IPS-18c (cell line): ENCODE data around the gene HJV.

Source experiments
- H3K4me3 ChIP-seq: 2 replicates; pipeline ENCODE4 v1.7.0; 2013; ENCODE audit warnings: low read depth, mild to moderate bottlenecking, low read length, moderate library complexity; ENCODE audit not compliant: insufficient read depth
- H3K9me3 ChIP-seq: one replicate; pipeline ENCODE4 v1.6.1; 2013; ENCODE audit warnings: mild to moderate bottlenecking, low read length, moderate library complexity; ENCODE audit not compliant: control insufficient read depth, insufficient read depth

Gene HJV

GRCh38 chr1:145997016-145997717 lies 24.4 kb downstream of the HJV start:
- no peaks in the 10 kb centered on the region for H3K9me3 ChIP-seq
- peak overlapping the region; percentile 56; the same call in 1 of the 2 replicates for H3K4me3 ChIP-seq

GRCh38 chr1:145996433-145997015 lies 25.0 kb downstream of the HJV start, which contains the start of gene TXNIP:
Gene TXNIP, minus strand, starts transcription at chr1:145996579. Its CDS starts 313 bp downstream, at chr1:145996266.
- H3K4me3 ChIP-seq: peak within 1 kb of the TSS; percentile 56

GRCh38 chr1:145995964-145996432 lies 25.5 kb downstream of the HJV start:
- no peaks in the 10 kb centered on the region for H3K9me3 ChIP-seq
- H3K4me3 ChIP-seq: peak overlapping the region; percentile 56

More at GRCh38 chr1:145996433-145997015, 25.0 kb downstream of the HJV start, which contains the start of gene TXNIP:
- no peaks in the 10 kb centered on the region for H3K9me3 ChIP-seq

GRCh38 chr1:145995148-145995881 lies 26.2 kb downstream of the HJV start:
- no peaks in the 10 kb centered on the region for H3K9me3 ChIP-seq
- peak overlapping the region; percentile 56 for H3K4me3 ChIP-seq

- H3K4me3 ChIP-seq: peak overlapping the region; percentile 56; the same call in 1 of the 2 replicates
Observed at GRCh38 chr1:145994391-145995120, 27.0 kb downstream of the HJV start.

GRCh38 chr1:145993618-145994390 lies 27.7 kb downstream of the HJV start:
- Histone ChIP-seq H3K9me3 (no peaks in the 10 kb centered on the region), H3K4me3 (peak overlapping the region; percentile 56; the same call in 1 of the 2 replicates)

More at GRCh38 chr1:145994391-145995120, 27.0 kb downstream of the HJV start:
- H3K9me3 ChIP-seq: no peaks in the 10 kb centered on the region

GRCh38 chr1:145992958-145993617 lies 28.4 kb downstream of the HJV start:
- Histone ChIP-seq H3K9me3 (no peaks in the 10 kb centered on the region), H3K4me3 (no peak overlapping the region)

GRCh38 chr1:145992502-145992936 lies 29.0 kb downstream of the HJV start:
- H3K4me3 ChIP-seq: no peak overlapping the region
- H3K9me3 ChIP-seq: no peaks in the 10 kb centered on the region

- Histone ChIP-seq H3K4me3 (no peak overlapping the region), H3K9me3 (no peaks in the 10 kb centered on the region)
Observed at GRCh38 chr1:145991735-145992412, 29.7 kb downstream of the HJV start.

GRCh38 chr1:145990249-145990855 lies 31.2 kb downstream of the HJV start:
- no peaks in the 10 kb centered on the region for H3K9me3 ChIP-seq

GRCh38 chr1:145988773-145989172 lies 32.8 kb downstream of the HJV start:
- Histone ChIP-seq H3K4me3 (no peak overlapping the region), H3K9me3 (no peaks in the 10 kb centered on the region)

More at GRCh38 chr1:145990249-145990855, 31.2 kb downstream of the HJV start:
- H3K4me3 ChIP-seq: no peak overlapping the region

- no peak overlapping the region for H3K4me3 ChIP-seq
- H3K9me3 ChIP-seq: no peaks in the 10 kb centered on the region
Observed at GRCh38 chr1:145987926-145988325, 33.6 kb downstream of the HJV start.

- Histone ChIP-seq H3K4me3 (no peak overlapping the region), H3K9me3 (no peaks in the 10 kb centered on the region)
Observed at GRCh38 chr1:145986551-145986950, 35.0 kb downstream of the HJV start.

GRCh38 chr1:145985502-145986439 lies 35.8 kb downstream of the HJV start:
- Histone ChIP-seq H3K9me3 (peaks cover under 1% of the 10 kb centered on the region), H3K4me3 (no peak overlapping the region)
